NCI-H2227 (cell line): Measurements from ENCODE around the gene PCDHA4.
A peak's percentile ranks its signal among the peaks of the same experiment; 100 is the strongest.
"Not testable (repeated sequence)": the region's sequence is repeated elsewhere in the genome, so short reads cannot be mapped to it uniquely, and the experiment has no call there.

Source experiments
- DNase-seq: peaks from one replicate; lab custom pipeline; 2025; ENCODE audit not compliant: unreplicated experiment; lab: John Stamatoyannopoulos, UW

Gene PCDHA4

GRCh38 chr5:140806834-140807775 is at the start of gene PCDHA4:
TSS of gene PCDHA4 (plus strand) at chr5:140807068.
- DNase-seq: no peak

- DNase-seq: no peak
These were observed 42.5 kb upstream of the PCDHA4 start for GRCh38 chr5:140764177-140764973.

GRCh38 chr5:140767444-140767843 is 39.4 kb upstream of the PCDHA4 start:
- no peak for DNase-seq

- DNase-seq: no peak
These were observed 26.4 kb upstream of the PCDHA4 start for GRCh38 chr5:140780512-140780911.

GRCh38 chr5:140785905-140786686 is 20.8 kb upstream of the PCDHA4 start, which contains the start of gene PCDHA1:
TSS of gene PCDHA1 (plus strand) at chr5:140786140.
- peak; percentile 70 for DNase-seq

- DNase-seq: not testable (repeated sequence)
These were observed 19.4 kb upstream of the PCDHA4 start for GRCh38 chr5:140787422-140787821.

GRCh38 chr5:140787849-140788504 is 18.9 kb upstream of the PCDHA4 start:
- not testable (repeated sequence) for DNase-seq

GRCh38 chr5:140791089-140791488 is 15.8 kb upstream of the PCDHA4 start:
- no peak for DNase-seq

GRCh38 chr5:140794595-140795258 is 12.1 kb upstream of the PCDHA4 start, which contains the start of gene PCDHA2:
TSS of gene PCDHA2 (plus strand) at chr5:140794852.
- DNase-seq: no peak

GRCh38 chr5:140795259-140795641 is 11.6 kb upstream of the PCDHA4 start:
- no peak for DNase-seq

GRCh38 chr5:140796072-140796717 is 10.7 kb upstream of the PCDHA4 start:
- DNase-seq: not testable (repeated sequence)

- DNase-seq: no peak
These were observed 10.2 kb upstream of the PCDHA4 start for GRCh38 chr5:140796718-140797095.

GRCh38 chr5:140800816-140801493 is 5.9 kb upstream of the PCDHA4 start, which contains the start of gene PCDHA3:
TSS of gene PCDHA3 (plus strand) at chr5:140801057.
- DNase-seq: no peak

GRCh38 chr5:140801494-140801841 is 5.4 kb upstream of the PCDHA4 start:
- no peak for DNase-seq

- not testable (repeated sequence) for DNase-seq
These were observed 4.5 kb upstream of the PCDHA4 start for GRCh38 chr5:140802381-140802780.

- no peak for DNase-seq
These were observed 4.0 kb upstream of the PCDHA4 start for GRCh38 chr5:140802781-140803271.

- not testable (repeated sequence) for DNase-seq
These were observed 1.5 kb downstream of the PCDHA4 start for GRCh38 chr5:140808241-140808888.

GRCh38 chr5:140808889-140809291 is 2.0 kb downstream of the PCDHA4 start:
- DNase-seq: no peak
